ENCODE results near the gene DIDO1. TPM values are rescaled to one million over a fixed set of nuclear protein-coding genes. Genes with fewer than 3 reads are reported as not detected.

Gene DIDO1
- polyA plus RNA-seq, 2 of the 4 experiments (the other 2 are of a cell fraction), result 12.6 to 14.8 TPM

- TF ChIP-seq CBX2 (IDR thresholded peaks at IDR 0.05; ENCODE audit: borderline replicate concordance, low read depth), result no peak
- peak in 1 of 2 experiments; percentile 7; a peak in 3 of 6 replicates for ATAC-seq
- POLR2A ChIA-PET, result interaction anchor here (1.3 to 2.1 kb wide), 2 partner anchors 59 to 61 kb away, joined by 3 to 12 read pairs; partner anchors contain the start of gene GID8
Measured at GRCh38 chr20:62876501-62876901, 49.8 kb downstream of the DIDO1 start.

GRCh38 chr20:62875419-62876361 is 50.6 kb downstream of the DIDO1 start:
- ChIA-PET POLR2A (interaction anchor here (0.6 to 2.1 kb wide), 7 partner anchors 11 to 81 kb away, joined by 3 to 12 read pairs (median 4); partner anchors contain the start of genes GID8 and TCFL5), CTCF (interaction anchor here (0.5 to 8.1 kb wide), 25 partner anchors 12 to 299 kb away, joined by 3 to 121 read pairs (median 5); partner anchors contain the start of gene TCFL5)
- 37% methylated on average over 23 of the region's 34 CpGs for WGBS (ENCODE audit: missing lambda C conversion rate)
- Histone ChIP-seq H3K9me3 (no peaks in the 10 kb centered on the region), H3K4me2 (peak overlapping the region; percentile 97), H3K27ac (peak overlapping the region; percentile 84 to 89), H3K4me1 (peaks cover 15% of the 10 kb centered on the region), H3K4me3 (peak overlapping the region; percentile 35)
- peak; percentile 94 for ATAC-seq
- peak; percentile 74 for TF ChIP-seq USF2 (IDR thresholded peaks at IDR 0.05)
- TF ChIP-seq JUN (IDR thresholded peaks at IDR 0.05), result no peak
- TF ChIP-seq CHD2 (IDR thresholded peaks at IDR 0.05; ENCODE audit: low read length, partially characterized antibody), result peak; percentile 65
- no peak for TF ChIP-seq CEBPB (IDR thresholded peaks at IDR 0.05)
- TF ChIP-seq E2F6 (IDR thresholded peaks at IDR 0.05; ENCODE audit: borderline replicate concordance, low read depth), result peak; percentile 50; the same call in 1 of the 2 replicates
- TF ChIP-seq HOXB5 (CRISPR knock-in tag; IDR thresholded peaks at IDR 0.05), result 0 out of 2 replicates have a peak, but pooled peaks have one; percentile 21
- TF ChIP-seq, protein P1, sequence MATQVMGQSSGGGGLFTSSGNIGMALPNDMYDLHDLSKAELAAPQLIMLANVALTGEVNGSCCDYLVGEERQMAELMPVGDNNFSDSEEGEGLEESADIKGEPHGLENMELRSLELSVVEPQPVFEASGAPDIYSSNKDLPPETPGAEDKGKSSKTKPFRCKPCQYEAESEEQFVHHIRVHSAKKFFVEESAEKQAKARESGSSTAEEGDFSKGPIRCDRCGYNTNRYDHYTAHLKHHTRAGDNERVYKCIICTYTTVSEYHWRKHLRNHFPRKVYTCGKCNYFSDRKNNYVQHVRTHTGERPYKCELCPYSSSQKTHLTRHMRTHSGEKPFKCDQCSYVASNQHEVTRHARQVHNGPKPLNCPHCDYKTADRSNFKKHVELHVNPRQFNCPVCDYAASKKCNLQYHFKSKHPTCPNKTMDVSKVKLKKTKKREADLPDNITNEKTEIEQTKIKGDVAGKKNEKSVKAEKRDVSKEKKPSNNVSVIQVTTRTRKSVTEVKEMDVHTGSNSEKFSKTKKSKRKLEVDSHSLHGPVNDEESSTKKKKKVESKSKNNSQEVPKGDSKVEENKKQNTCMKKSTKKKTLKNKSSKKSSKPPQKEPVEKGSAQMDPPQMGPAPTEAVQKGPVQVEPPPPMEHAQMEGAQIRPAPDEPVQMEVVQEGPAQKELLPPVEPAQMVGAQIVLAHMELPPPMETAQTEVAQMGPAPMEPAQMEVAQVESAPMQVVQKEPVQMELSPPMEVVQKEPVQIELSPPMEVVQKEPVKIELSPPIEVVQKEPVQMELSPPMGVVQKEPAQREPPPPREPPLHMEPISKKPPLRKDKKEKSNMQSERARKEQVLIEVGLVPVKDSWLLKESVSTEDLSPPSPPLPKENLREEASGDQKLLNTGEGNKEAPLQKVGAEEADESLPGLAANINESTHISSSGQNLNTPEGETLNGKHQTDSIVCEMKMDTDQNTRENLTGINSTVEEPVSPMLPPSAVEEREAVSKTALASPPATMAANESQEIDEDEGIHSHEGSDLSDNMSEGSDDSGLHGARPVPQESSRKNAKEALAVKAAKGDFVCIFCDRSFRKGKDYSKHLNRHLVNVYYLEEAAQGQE (IDR thresholded peaks at IDR 0.05), result peak; percentile 60
- peak; percentile 66; the same call in 1 of the 2 replicates for TF ChIP-seq MYC (IDR thresholded peaks at IDR 0.05; ENCODE audit: borderline replicate concordance, low read length)
- TF ChIP-seq, protein P2, sequence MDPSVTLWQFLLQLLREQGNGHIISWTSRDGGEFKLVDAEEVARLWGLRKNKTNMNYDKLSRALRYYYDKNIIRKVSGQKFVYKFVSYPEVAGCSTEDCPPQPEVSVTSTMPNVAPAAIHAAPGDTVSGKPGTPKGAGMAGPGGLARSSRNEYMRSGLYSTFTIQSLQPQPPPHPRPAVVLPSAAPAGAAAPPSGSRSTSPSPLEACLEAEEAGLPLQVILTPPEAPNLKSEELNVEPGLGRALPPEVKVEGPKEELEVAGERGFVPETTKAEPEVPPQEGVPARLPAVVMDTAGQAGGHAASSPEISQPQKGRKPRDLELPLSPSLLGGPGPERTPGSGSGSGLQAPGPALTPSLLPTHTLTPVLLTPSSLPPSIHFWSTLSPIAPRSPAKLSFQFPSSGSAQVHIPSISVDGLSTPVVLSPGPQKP (IDR thresholded peaks at IDR 0.05; ENCODE audit: low read depth, low read length), result no peak
- peak; percentile 52 for TF ChIP-seq MAX (IDR thresholded peaks at IDR 0.05)
- TF ChIP-seq CTCF (IDR thresholded peaks at IDR 0.05), result peak; percentile 41
- no peak for TF ChIP-seq FOSL2 (IDR thresholded peaks at IDR 0.05)
- TF ChIP-seq FOSL2 (CRISPR knock-in tag; IDR thresholded peaks at IDR 0.05), result no peak
- TF ChIP-seq, protein P3, sequence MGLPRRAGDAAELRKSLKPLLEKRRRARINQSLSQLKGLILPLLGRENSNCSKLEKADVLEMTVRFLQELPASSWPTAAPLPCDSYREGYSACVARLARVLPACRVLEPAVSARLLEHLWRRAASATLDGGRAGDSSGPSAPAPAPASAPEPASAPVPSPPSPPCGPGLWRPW (IDR thresholded peaks at IDR 0.05), result no peak
- TF ChIP-seq RAD21 (conservative IDR thresholded peaks at IDR 0.05 in 1 of 2, IDR thresholded peaks at IDR 0.05 in 1 of 2), result peak in 1 of 2 experiments; percentile 24; a peak in 1 of 5 replicates
- no peak for FAIRE-seq
- peak; percentile 91 to 94 for DNase-seq (ENCODE audit: low read depth in 1 of 2, low spot score in 1 of 2)

More at GRCh38 chr20:62876501-62876901, 49.8 kb downstream of the DIDO1 start:
- FAIRE-seq, result no peak
- DNase-seq (ENCODE audit: low read depth in 1 of 2, low spot score in 1 of 2), result no peak
- Histone ChIP-seq H3K4me1 (peaks cover 15% of the 10 kb centered on the region), H3K9me3 (no peaks in the 10 kb centered on the region), H3K4me3 (no peak overlapping the region), H3K4me2 (no peak overlapping the region), H3K27ac (peak overlapping the region in 1 of 2 experiments; percentile 84; a peak in 3 of 6 replicates)
- CTCF ChIA-PET, result interaction anchor here (0.6 to 8.1 kb wide), 10 partner anchors 9 to 132 kb away, joined by 3 to 121 read pairs (median 8); partner anchors contain the start of gene TCFL5
- WGBS (ENCODE audit: missing lambda C conversion rate), result 92% methylated on average over 13 of the region's 13 CpGs

Data from A549 (cell line).